ENCODE results near the gene RALGAPB.

RALGAPB gene

GRCh38 chr20:38615283-38615682 lies 142.6 kb downstream of the RALGAPB start:
- H3K4me1 Mint-ChIP-seq = no peaks in the 10 kb centered on the region
- DNase-seq (ENCODE audit: low spot score in 2 of 2) = no peak

GRCh38 chr20:38616457-38616856 lies 143.8 kb downstream of the RALGAPB start:
- Mint-ChIP-seq H3K36me3 (no peaks in the 10 kb centered on the region), H3K4me3 (no peak overlapping the region), H3K27ac (no peak overlapping the region), H3K9me3 (no peaks in the 10 kb centered on the region), H3K4me1 (no peaks in the 10 kb centered on the region)
- ATAC-seq (no peak), DNase-seq (ENCODE audit: low spot score in 2 of 2) (no peak)

More at GRCh38 chr20:38615283-38615682, 142.6 kb downstream of the RALGAPB start:
- no peak overlapping the region for H3K4me3 Mint-ChIP-seq
- no peak for ATAC-seq
- H3K9me3 Mint-ChIP-seq = no peaks in the 10 kb centered on the region
- H3K27ac Mint-ChIP-seq = no peak overlapping the region
- H3K36me3 Mint-ChIP-seq = no peaks in the 10 kb centered on the region

- DNase-seq (ENCODE audit: low spot score in 2 of 2) = no peak
- Mint-ChIP-seq H3K4me1 (no peaks in the 10 kb centered on the region), H3K4me3 (no peak overlapping the region), H3K36me3 (no peaks in the 10 kb centered on the region), H3K9me3 (no peaks in the 10 kb centered on the region), H3K27ac (no peak overlapping the region)
- no peak for ATAC-seq
Observed at GRCh38 chr20:38617011-38617829, 144.6 kb downstream of the RALGAPB start.

GRCh38 chr20:38617830-38618196 lies 145.2 kb downstream of the RALGAPB start:
- H3K9me3 Mint-ChIP-seq = no peaks in the 10 kb centered on the region
- no peak for ATAC-seq
- H3K4me3 Mint-ChIP-seq = no peak overlapping the region

GRCh38 chr20:38620441-38620840 lies 147.8 kb downstream of the RALGAPB start:
- Mint-ChIP-seq H3K4me1 (no peaks in the 10 kb centered on the region), H3K9me3 (no peaks in the 10 kb centered on the region), H3K27ac (no peak overlapping the region), H3K4me3 (no peak overlapping the region), H3K36me3 (no peaks in the 10 kb centered on the region)
- no peak for DNase-seq (ENCODE audit: low spot score in 2 of 2)
- no peak for ATAC-seq

More at GRCh38 chr20:38617830-38618196, 145.2 kb downstream of the RALGAPB start:
- Mint-ChIP-seq H3K36me3 (no peaks in the 10 kb centered on the region), H3K4me1 (no peaks in the 10 kb centered on the region), H3K27ac (no peak overlapping the region)
- DNase-seq (ENCODE audit: low spot score in 2 of 2) = no peak

GRCh38 chr20:38623061-38623460 lies 150.4 kb downstream of the RALGAPB start:
- ATAC-seq = no peak
- no peak for DNase-seq (ENCODE audit: low spot score in 2 of 2)
- Mint-ChIP-seq H3K4me3 (no peak overlapping the region), H3K27ac (no peak overlapping the region), H3K9me3 (no peaks in the 10 kb centered on the region), H3K36me3 (no peaks in the 10 kb centered on the region), H3K4me1 (no peaks in the 10 kb centered on the region)

- ATAC-seq (no peak), DNase-seq (ENCODE audit: low spot score in 2 of 2) (no peak)
- H3K4me1 Mint-ChIP-seq = no peaks in the 10 kb centered on the region
- H3K27ac Mint-ChIP-seq = no peak overlapping the region
- H3K36me3 Mint-ChIP-seq = no peaks in the 10 kb centered on the region
- no peaks in the 10 kb centered on the region for H3K9me3 Mint-ChIP-seq
- no peak overlapping the region for H3K4me3 Mint-ChIP-seq
Observed at GRCh38 chr20:38624084-38624483, 151.4 kb downstream of the RALGAPB start.

GRCh38 chr20:38625896-38626295 lies 153.3 kb downstream of the RALGAPB start:
- H3K27ac Mint-ChIP-seq = no peak overlapping the region
- no peak overlapping the region for H3K4me3 Mint-ChIP-seq
- DNase-seq (ENCODE audit: low spot score in 2 of 2) (no peak), ATAC-seq (no peak)
- H3K9me3 Mint-ChIP-seq = no peaks in the 10 kb centered on the region
- H3K36me3 Mint-ChIP-seq = no peaks in the 10 kb centered on the region
- no peaks in the 10 kb centered on the region for H3K4me1 Mint-ChIP-seq

- H3K4me1 Mint-ChIP-seq = no peaks in the 10 kb centered on the region
- DNase-seq (ENCODE audit: low spot score in 2 of 2) = no peak
- no peak overlapping the region for H3K4me3 Mint-ChIP-seq
- H3K9me3 Mint-ChIP-seq = no peaks in the 10 kb centered on the region
- H3K27ac Mint-ChIP-seq = no peak overlapping the region
- no peak for ATAC-seq
- H3K36me3 Mint-ChIP-seq = no peaks in the 10 kb centered on the region
Observed at GRCh38 chr20:38626921-38627659, 154.4 kb downstream of the RALGAPB start.

Measured in stimulated activated effector memory CD8-positive, alpha-beta T cell treated with anti-CD3 and anti-CD28 coated beads, Interleukin-12 subunit alpha, Interleukin-12 subunit beta, amount 100 ng/mL, for 72 hours (primary cell).